Measurements from ENCODE around the gene OPA3.
"Not testable (repeated sequence)": the region's sequence is repeated elsewhere in the genome, so short reads cannot be mapped to it uniquely, and the experiment has no call there.

Gene OPA3

GRCh38 chr19:45517641-45518468 lies 66.7 kb downstream of the OPA3 start:
- no peak for DNase-seq

GRCh38 chr19:45517238-45517637 lies 67.4 kb downstream of the OPA3 start:
- DNase-seq = no peak

- no peak for DNase-seq
Observed at GRCh38 chr19:45515807-45516401, 68.7 kb downstream of the OPA3 start.

GRCh38 chr19:45515081-45515624 lies 69.4 kb downstream of the OPA3 start:
- no peak for DNase-seq

- DNase-seq = no peak
Observed at GRCh38 chr19:45514376-45515051, 70.1 kb downstream of the OPA3 start.

- DNase-seq = no peak
Observed at GRCh38 chr19:45512881-45513483, 71.6 kb downstream of the OPA3 start.

GRCh38 chr19:45511074-45511473 lies 73.5 kb downstream of the OPA3 start:
- no peak for DNase-seq

GRCh38 chr19:45510352-45510751 lies 74.2 kb downstream of the OPA3 start:
- not testable (repeated sequence) for DNase-seq

- no peak for DNase-seq
Observed at GRCh38 chr19:45509692-45510015, 74.9 kb downstream of the OPA3 start.

GRCh38 chr19:45508861-45509691 lies 75.5 kb downstream of the OPA3 start:
- DNase-seq = no peak

- no peak for DNase-seq
Observed at GRCh38 chr19:45508417-45508860, 76.2 kb downstream of the OPA3 start.

GRCh38 chr19:45507872-45508416 lies 76.7 kb downstream of the OPA3 start:
- no peak for DNase-seq

- DNase-seq = peak; percentile 67 to 91 (median 82)
Observed at GRCh38 chr19:45506989-45507871, 77.4 kb downstream of the OPA3 start, which contains the start of gene VASP. Gene VASP, plus strand, starts transcription at chr19:45507479. Its CDS starts 293 bp downstream, at chr19:45507772.

- peak; percentile 94 to 98 (median 96) for DNase-seq
Observed at GRCh38 chr19:45506246-45506988, 78.2 kb downstream of the OPA3 start.

GRCh38 chr19:45505996-45506245 lies 78.7 kb downstream of the OPA3 start:
- DNase-seq = no peak

GRCh38 chr19:45505151-45505995 lies 79.2 kb downstream of the OPA3 start:
- no peak for DNase-seq

GRCh38 chr19:45503909-45504308 lies 80.7 kb downstream of the OPA3 start:
- DNase-seq = no peak

- no peak for DNase-seq
Observed at GRCh38 chr19:45502111-45502510, 82.5 kb downstream of the OPA3 start.

- no peak for DNase-seq
Observed at GRCh38 chr19:45501730-45502014, 82.9 kb downstream of the OPA3 start.

Data from activated naive CD4-positive, alpha-beta T cell (primary cell).